DOHH2 (cell line): Measurements from ENCODE around the gene C2orf69.

Experiments used
- H3F3A ChIP-seq: fragments of 200-600 bp; sonication (generic), shearing (Covaris generic); 2 replicates; pipeline ENCODE4 v1.6.0; 2016; ENCODE audit warnings: antibody characterized with exemption, mild to moderate bottlenecking; ENCODE audit not compliant: control insufficient read depth, insufficient read depth
- H3K27ac ChIP-seq: fragments of 200-600 bp; sonication (generic); 2 replicates; pipeline ENCODE4 v1.5.1; 2014; ENCODE audit warnings: low read depth, mild to moderate bottlenecking, low read length, moderate library complexity
- H3K27me3 ChIP-seq: fragments of 200-600 bp; sonication (generic); 2 replicates; pipeline ENCODE4 v1.6.1; 2014; ENCODE audit warnings: mild to moderate bottlenecking, low read length, mixed read lengths; ENCODE audit not compliant: control insufficient read depth
- H3K36me3 ChIP-seq: fragments of 200-600 bp; sonication (generic); 2 replicates; pipeline ENCODE4 v1.6.1; 2014; ENCODE audit warnings: mild to moderate bottlenecking, low read length, moderate library complexity, mixed read lengths; ENCODE audit not compliant: control insufficient read depth
- H3K4me1 ChIP-seq: fragments of 200-600 bp; sonication (generic); 2 replicates; pipeline ENCODE4 v1.6.1; 2014; ENCODE audit warnings: mild to moderate bottlenecking, low read length, mixed read lengths; ENCODE audit not compliant: control insufficient read depth
- H3K4me2 ChIP-seq: fragments of 200-600 bp; sonication (generic); 2 replicates; pipeline ENCODE4 v1.6.0; 2014; ENCODE audit warnings: mild to moderate bottlenecking, low read length, moderate library complexity
- H3K4me3 ChIP-seq: fragments of 200-600 bp; sonication (generic); 2 replicates; pipeline ENCODE4 v1.5.1; 2014; ENCODE audit warnings: mild to moderate bottlenecking, low read length, mixed read lengths
- H3K79me2 ChIP-seq: fragments of 200-600 bp; sonication (generic); 2 replicates; pipeline ENCODE4 v1.6.1; 2014; ENCODE audit warnings: mild to moderate bottlenecking, low read length, mixed read lengths; ENCODE audit not compliant: control insufficient read depth
- H3K9me2 ChIP-seq: fragments of 200-600 bp; sonication (generic); replicated peaks from 2 replicates; pipeline ENCODE4 v1.6.1; 2014; ENCODE audit warnings: mild to moderate bottlenecking, low read length, mixed read lengths; ENCODE audit not compliant: control insufficient read depth
- H3K9me3 ChIP-seq: fragments of 200-600 bp; sonication (generic); 2 replicates; pipeline ENCODE4 v1.6.1; 2014; ENCODE audit warnings: antibody characterized with exemption, low read length, mixed read lengths; ENCODE audit not compliant: control insufficient read depth, insufficient read depth
- H4K20me1 ChIP-seq: fragments of 200-600 bp; sonication (generic); 2 replicates; pipeline ENCODE4 v1.6.0; 2014; ENCODE audit warnings: low read depth, mild to moderate bottlenecking, antibody characterized with exemption, low read length, moderate library complexity; ENCODE audit not compliant: control insufficient read depth, insufficient read depth
- EZH2phosphoT487 ChIP-seq: fragments of 200-600 bp; sonication (generic); IDR thresholded peaks from 2 replicates; pipeline ENCODE4 v1.6.1; 2017; ENCODE audit warnings: borderline replicate concordance, mild to moderate bottlenecking, antibody characterized with exemption, low read length, moderate library complexity, mixed read lengths
- TF ChIP-seq, protein P1 (sequence below): fragments of 200-600 bp; sonication (generic); IDR thresholded peaks from one replicate; pipeline ENCODE4 v1.5.1; 2014; ENCODE audit warnings: antibody characterized with exemption, mild to moderate bottlenecking, low read depth, low read length; ENCODE audit not compliant: poor library complexity, severe bottlenecking

The C2orf69 gene

DNA sequence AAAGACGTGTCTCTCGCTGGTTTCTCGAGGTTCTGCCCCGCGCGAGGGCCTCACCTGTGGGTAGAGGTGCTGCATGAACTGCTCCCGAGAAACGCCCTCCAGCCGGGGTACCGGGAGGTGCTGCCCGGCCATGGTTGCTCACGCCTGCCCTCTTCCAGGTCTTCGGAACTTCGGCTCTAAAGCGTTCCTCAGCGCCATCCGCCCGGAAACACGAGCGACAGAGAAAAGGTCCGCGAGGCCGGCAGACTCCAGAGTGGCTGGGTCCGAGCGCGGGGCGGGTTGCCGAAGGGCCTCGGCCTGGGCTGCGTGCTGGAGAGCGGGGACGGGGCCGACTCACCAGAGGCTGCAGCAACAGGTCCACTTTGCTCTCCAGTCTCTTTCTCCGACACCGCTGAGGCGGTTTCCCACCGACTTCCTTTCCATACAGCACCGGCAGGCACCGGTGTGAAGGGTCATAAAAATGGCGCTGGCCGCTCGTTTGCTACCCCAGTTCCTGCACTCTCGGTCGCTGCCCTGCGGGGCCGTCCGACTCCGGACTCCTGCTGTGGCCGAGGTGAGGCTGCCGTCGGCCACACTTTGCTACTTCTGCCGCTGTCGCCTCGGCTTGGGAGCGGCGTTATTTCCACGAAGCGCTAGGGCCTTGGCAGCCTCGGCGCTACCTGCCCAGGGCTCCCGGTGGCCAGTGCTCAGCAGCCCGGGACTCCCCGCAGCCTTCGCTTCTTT is 44.4 kb downstream of the C2orf69 start, which contains the start of the genes MAIP1 and TYW5:
TSS of gene MAIP1 (plus strand) at position 244 of the 723 bp plus-strand sequence. CDS start at position 461, 217 bp downstream.
TSS of gene TYW5 (minus strand) at position 153 of the 723 bp plus-strand sequence. CDS start at position 132, 21 bp downstream.
- Histone ChIP-seq H3K36me3 (peaks cover 47% of the 10 kb centered on the region), H3K79me2 (peaks cover 80% of the 10 kb centered on the region), H3K9me2 (no peaks in the 10 kb centered on the region), H3F3A (no peaks in the 10 kb centered on the region), H3K27me3 (no peaks in the 10 kb centered on the region), H3K27ac (peak within 1 kb of the TSS; percentile 61), H3K4me3 (peak within 1 kb of the TSS; percentile 97), H3K9me3 (no peaks in the 10 kb centered on the region), H3K4me1 (peaks cover 27% of the 10 kb centered on the region), H3K4me2 (peak within 1 kb of the TSS; percentile 86), H4K20me1 (no peaks in the 10 kb centered on the region; the same call in 1 of the 2 replicates)
- TF ChIP-seq EZH2phosphoT487, result no peak
- TF ChIP-seq, protein P1, sequence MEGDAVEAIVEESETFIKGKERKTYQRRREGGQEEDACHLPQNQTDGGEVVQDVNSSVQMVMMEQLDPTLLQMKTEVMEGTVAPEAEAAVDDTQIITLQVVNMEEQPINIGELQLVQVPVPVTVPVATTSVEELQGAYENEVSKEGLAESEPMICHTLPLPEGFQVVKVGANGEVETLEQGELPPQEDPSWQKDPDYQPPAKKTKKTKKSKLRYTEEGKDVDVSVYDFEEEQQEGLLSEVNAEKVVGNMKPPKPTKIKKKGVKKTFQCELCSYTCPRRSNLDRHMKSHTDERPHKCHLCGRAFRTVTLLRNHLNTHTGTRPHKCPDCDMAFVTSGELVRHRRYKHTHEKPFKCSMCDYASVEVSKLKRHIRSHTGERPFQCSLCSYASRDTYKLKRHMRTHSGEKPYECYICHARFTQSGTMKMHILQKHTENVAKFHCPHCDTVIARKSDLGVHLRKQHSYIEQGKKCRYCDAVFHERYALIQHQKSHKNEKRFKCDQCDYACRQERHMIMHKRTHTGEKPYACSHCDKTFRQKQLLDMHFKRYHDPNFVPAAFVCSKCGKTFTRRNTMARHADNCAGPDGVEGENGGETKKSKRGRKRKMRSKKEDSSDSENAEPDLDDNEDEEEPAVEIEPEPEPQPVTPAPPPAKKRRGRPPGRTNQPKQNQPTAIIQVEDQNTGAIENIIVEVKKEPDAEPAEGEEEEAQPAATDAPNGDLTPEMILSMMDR, result peak; percentile 33

GRCh38 chr2:199956062-199956380 is 44.9 kb downstream of the C2orf69 start:
- Histone ChIP-seq H3K4me2 (peak overlapping the region; percentile 86), H3K27ac (peak overlapping the region; percentile 61; the same call in 1 of the 2 replicates), H4K20me1 (no peaks in the 10 kb centered on the region; the same call in 1 of the 2 replicates), H3K9me2 (no peaks in the 10 kb centered on the region), H3K9me3 (no peaks in the 10 kb centered on the region), H3K27me3 (no peaks in the 10 kb centered on the region), H3K4me1 (peaks cover 27% of the 10 kb centered on the region), H3F3A (no peaks in the 10 kb centered on the region), H3K4me3 (peak overlapping the region; percentile 97), H3K36me3 (peaks cover 47% of the 10 kb centered on the region), H3K79me2 (peaks cover 75% of the 10 kb centered on the region)
- TF ChIP-seq, protein P1, result no peak
- no peak for TF ChIP-seq EZH2phosphoT487

DNA sequence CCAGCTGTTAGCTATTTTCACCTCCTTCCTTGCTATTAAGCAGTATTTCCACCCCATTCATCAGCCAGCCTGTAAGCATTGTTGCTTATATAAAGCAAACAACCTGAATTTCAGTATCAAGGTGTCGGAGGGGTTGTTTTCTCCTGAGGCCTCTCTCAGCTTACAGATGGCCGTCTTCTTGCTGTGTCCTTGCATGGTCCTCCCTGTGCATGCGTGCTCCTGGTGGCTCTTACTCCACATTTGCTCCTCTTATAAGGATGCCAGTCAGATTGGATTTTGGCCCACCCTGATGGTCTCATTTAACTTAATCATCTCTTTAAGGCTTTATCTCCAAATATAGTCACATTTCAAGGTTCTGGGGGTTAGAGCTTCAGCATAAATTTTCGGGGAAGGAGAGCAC is 46.9 kb downstream of the C2orf69 start:
- Histone ChIP-seq H3K9me2 (no peaks in the 10 kb centered on the region), H3K4me3 (peak overlapping the region; percentile 10; the same call in 1 of the 2 replicates), H3F3A (no peaks in the 10 kb centered on the region), H3K27ac (no peak overlapping the region), H3K4me2 (peak overlapping the region; percentile 86), H3K79me2 (peaks cover 58% of the 10 kb centered on the region), H3K36me3 (peaks cover 63% of the 10 kb centered on the region), H3K9me3 (no peaks in the 10 kb centered on the region), H4K20me1 (no peaks in the 10 kb centered on the region; the same call in 1 of the 2 replicates), H3K4me1 (peaks cover 27% of the 10 kb centered on the region), H3K27me3 (no peaks in the 10 kb centered on the region)
- TF ChIP-seq EZH2phosphoT487, result no peak
- TF ChIP-seq, protein P1, result no peak
